ENCODE results near the gene PYHIN1.

The PYHIN1 gene

DNA sequence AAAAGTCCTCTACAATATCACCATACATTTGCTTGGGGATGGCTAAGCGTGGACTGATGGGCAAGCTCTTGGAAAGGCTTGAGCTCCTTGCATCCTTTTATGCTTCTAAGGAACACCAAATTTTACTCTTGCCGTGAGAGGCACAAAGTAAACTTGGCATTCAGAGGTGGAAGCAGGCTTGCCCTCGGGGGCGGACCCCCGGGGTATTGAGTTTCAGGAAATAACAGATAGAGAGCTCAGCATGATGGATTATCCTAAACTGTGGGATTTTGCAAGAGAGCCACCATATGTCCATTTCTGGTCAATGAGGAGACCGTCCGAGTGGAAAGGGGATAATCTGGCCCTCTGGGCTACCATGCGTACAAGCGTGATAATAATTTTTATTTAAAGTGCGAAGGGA lies 92.4 kb downstream of the PYHIN1 start:
- no peak for DNase-seq

DNA sequence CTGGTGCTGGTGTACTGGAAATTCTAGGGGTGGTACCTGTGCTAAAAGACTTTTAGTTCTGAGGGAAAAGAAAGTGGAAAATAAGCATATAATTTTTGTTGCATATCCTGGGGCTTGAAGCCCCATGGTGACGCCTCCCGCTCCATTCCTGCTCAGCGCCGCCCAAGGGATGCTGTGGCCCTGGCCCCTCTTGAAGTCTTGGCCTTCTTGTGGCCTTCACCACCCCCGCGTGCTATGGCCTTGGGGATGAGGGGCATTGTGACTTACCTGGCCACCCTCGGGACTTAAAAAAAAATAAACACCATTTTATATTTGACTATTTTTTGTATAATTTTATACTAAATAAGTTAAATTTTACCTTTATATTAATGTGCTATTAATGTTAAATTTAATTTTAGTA lies 93.7 kb downstream of the PYHIN1 start:
- DNase-seq: no peak
